Measurements from ENCODE around the gene B4GALNT1. TPM values are rescaled to one million over a fixed set of nuclear protein-coding genes. Genes with fewer than 3 reads are reported as not detected.
A peak's percentile ranks its signal among the peaks of the same experiment; 100 is the strongest.

B4GALNT1 gene
- total RNA-seq, 4 donors from 2014 or later: 2.9 to 14.1 (median 3.9) TPM

- peak; percentile 38 to 44 for DNase-seq
- Histone ChIP-seq H3K4me3 (peak overlapping the region; percentile 70 to 81), H3K27ac (peak overlapping the region; percentile 93 to 94), H3K9me3 (no peaks in the 10 kb centered on the region), H3K36me3 (no peaks in the 10 kb centered on the region), H3K27me3 (no peaks in the 10 kb centered on the region), H3K4me1 (no peaks in the 10 kb centered on the region)
- intact Hi-C loops (cut with DNase I; ENCODE audit: low total_unique reads): no loop called here
- TF ChIP-seq POLR2A (IDR thresholded peaks at IDR 0.05) (no peak), CTCF (IDR thresholded peaks at IDR 0.05) (no peak)
Measured at GRCh38 chr12:57609101-57609780, 23.8 kb downstream of the B4GALNT1 start.

- TF ChIP-seq POLR2A (IDR thresholded peaks at IDR 0.05): no peak
- no peak for TF ChIP-seq CTCF (IDR thresholded peaks at IDR 0.05)
- no peak for DNase-seq
- H3K36me3 ChIP-seq: no peaks in the 10 kb centered on the region
- no peak overlapping the region for H3K4me3 ChIP-seq
- H3K4me1 ChIP-seq: no peaks in the 10 kb centered on the region
- no peak overlapping the region for H3K27ac ChIP-seq
- intact Hi-C loops (cut with DNase I; ENCODE audit: low total_unique reads): no loop called here
- H3K9me3 ChIP-seq: no peaks in the 10 kb centered on the region
- H3K27me3 ChIP-seq: no peaks in the 10 kb centered on the region
Measured at GRCh38 chr12:57607958-57608663, 24.9 kb downstream of the B4GALNT1 start.

GRCh38 chr12:57606821-57607220 is 26.2 kb downstream of the B4GALNT1 start:
- intact Hi-C loops (cut with DNase I; ENCODE audit: low total_unique reads): no loop called here

GRCh38 chr12:57606399-57606798 is 26.6 kb downstream of the B4GALNT1 start:
- Histone ChIP-seq H3K36me3 (no peaks in the 10 kb centered on the region), H3K9me3 (no peaks in the 10 kb centered on the region), H3K4me1 (no peaks in the 10 kb centered on the region), H3K4me3 (no peak overlapping the region), H3K27ac (peak overlapping the region in 1 of 2 donors; percentile 95), H3K27me3 (no peaks in the 10 kb centered on the region)
- intact Hi-C loops (cut with DNase I; ENCODE audit: low total_unique reads): no loop called here
- TF ChIP-seq POLR2A (IDR thresholded peaks at IDR 0.05): no peak
- no peak for TF ChIP-seq CTCF (IDR thresholded peaks at IDR 0.05)
- no peak for DNase-seq

More at GRCh38 chr12:57606821-57607220, 26.2 kb downstream of the B4GALNT1 start:
- Histone ChIP-seq H3K36me3 (no peaks in the 10 kb centered on the region), H3K9me3 (no peaks in the 10 kb centered on the region), H3K27me3 (no peaks in the 10 kb centered on the region), H3K4me3 (no peak overlapping the region), H3K27ac (no peak overlapping the region), H3K4me1 (no peaks in the 10 kb centered on the region)
- TF ChIP-seq POLR2A (IDR thresholded peaks at IDR 0.05) (no peak), CTCF (IDR thresholded peaks at IDR 0.05) (no peak)
- DNase-seq: no peak

GRCh38 chr12:57605811-57606311 is 27.1 kb downstream of the B4GALNT1 start:
- Histone ChIP-seq H3K4me1 (no peaks in the 10 kb centered on the region), H3K27me3 (no peaks in the 10 kb centered on the region), H3K27ac (peak overlapping the region; percentile 95 to 96), H3K9me3 (no peaks in the 10 kb centered on the region), H3K36me3 (no peaks in the 10 kb centered on the region), H3K4me3 (no peak overlapping the region)
- intact Hi-C loops (cut with DNase I; ENCODE audit: low total_unique reads): no loop called here
- no peak for DNase-seq
- TF ChIP-seq POLR2A (IDR thresholded peaks at IDR 0.05): no peak
- TF ChIP-seq CTCF (IDR thresholded peaks at IDR 0.05): no peak
